Cardiac septum (tissue), 1 donor: ENCODE measurements around the gene IRX2. TPM values are rescaled to one million over a fixed set of nuclear protein-coding genes. Genes with fewer than 3 reads are reported as not detected.

Experiments used
- DNase-seq: peaks from one replicate; pipeline ENCODE4 v3.0.0-alpha.2; 2020; ENCODE audit warnings: low spot score
- intact Hi-C: fragments of 100-400 bp; cut with DNase I; formaldehyde crosslinking; loops from one replicate; pipeline ENCODE4 v1.14.0; 2022
- total RNA-seq: library from RNA; stranded (reverse); fragmentation: NEBNext Ultra II Directional; extraction: Animal tissue kit (Norgen Biotek cat#: 25700); gene quantifications from one replicate; pipeline ENCODE4 v1.2.1, GENCODE V29; 2021
- donor health status: DM: no; HTN: no; CAD: no.

The IRX2 gene
- total RNA-seq, 1 donor from 2014 or later = 3.2 TPM

- intact Hi-C loops = no loop called here
- DNase-seq = no peak
Measured at GRCh38 chr5:2724831-2725230, 26.6 kb downstream of the IRX2 start.

DNA sequence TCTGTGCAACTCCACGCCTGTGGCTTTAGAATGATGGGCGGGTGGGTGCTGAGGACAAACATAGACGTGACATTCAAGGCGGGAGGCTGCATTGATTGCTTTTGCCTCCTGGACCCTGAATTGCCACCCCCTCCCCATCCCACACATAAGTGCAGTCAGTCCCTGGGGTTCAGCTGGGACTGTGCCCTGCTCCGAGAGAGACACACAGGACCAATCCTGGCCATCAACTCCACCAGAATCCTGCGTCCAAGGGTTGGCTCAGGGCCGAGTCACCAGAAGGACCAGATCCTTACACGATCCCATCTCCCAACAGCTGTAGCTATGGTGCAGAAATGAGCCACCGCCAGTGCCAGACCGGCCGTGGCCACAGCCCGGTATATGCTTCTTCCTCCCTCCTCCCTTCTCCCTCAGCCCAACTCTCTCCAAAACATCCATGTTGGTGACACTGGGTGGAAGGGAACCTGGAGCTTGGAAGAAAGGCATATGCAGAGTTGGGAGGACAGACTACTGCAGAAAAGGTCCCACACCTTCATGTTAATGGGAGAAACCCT lies 27.4 kb downstream of the IRX2 start:
- intact Hi-C loops = no loop called here
- DNase-seq = no peak

GRCh38 chr5:2722901-2723300 lies 28.6 kb downstream of the IRX2 start:
- no peak for DNase-seq
- intact Hi-C loops = no loop called here

- no peak for DNase-seq
- intact Hi-C loops = no loop called here
Measured at GRCh38 chr5:2721385-2722138, 29.9 kb downstream of the IRX2 start.

DNA sequence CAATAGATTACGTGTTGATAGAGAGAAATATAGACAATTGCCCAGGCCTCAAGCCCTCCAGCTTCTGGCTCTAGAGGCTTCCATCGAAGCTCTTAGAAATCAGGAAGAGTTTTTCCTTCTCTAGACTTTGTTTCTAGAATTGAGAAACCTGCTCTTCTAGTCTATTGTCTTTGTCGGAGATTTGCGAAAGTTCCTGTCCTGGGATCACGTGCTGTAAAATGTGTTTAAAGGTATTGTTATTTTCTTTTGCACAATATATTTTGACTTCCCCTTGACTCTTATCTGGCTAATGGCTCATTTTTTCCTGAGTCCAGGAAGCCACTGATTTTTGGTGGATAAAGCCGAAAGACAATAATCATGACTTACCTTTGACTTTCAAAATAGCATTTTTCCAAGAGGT lies 32.1 kb downstream of the IRX2 start:
- intact Hi-C loops = no loop called here

DNA sequence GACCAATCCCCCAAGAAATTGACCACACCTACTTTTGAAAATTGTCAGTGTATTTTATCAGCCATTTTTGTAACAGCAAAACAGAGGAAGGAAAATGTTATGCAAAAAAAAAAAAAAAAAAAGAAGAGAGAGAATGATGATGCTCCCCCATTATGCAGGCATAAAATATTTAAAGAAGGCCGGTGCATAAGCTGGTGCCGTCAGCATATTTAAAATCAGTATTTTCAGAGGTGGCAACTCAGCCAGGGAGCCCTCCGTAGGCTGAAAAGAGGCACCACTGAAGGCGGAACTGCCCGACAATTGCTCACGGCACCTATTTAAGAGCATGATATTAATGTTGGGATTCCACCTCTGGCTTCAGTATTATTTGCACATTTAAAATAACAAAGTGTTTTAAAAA lies 33.4 kb downstream of the IRX2 start:
- intact Hi-C loops = no loop called here
- DNase-seq = no peak

More for the DNA sequence above, 32.1 kb downstream of the IRX2 start:
- DNase-seq = no peak

- no peak for DNase-seq
- intact Hi-C loops = no loop called here
Measured at GRCh38 chr5:2715856-2716255, 35.6 kb downstream of the IRX2 start.

DNA sequence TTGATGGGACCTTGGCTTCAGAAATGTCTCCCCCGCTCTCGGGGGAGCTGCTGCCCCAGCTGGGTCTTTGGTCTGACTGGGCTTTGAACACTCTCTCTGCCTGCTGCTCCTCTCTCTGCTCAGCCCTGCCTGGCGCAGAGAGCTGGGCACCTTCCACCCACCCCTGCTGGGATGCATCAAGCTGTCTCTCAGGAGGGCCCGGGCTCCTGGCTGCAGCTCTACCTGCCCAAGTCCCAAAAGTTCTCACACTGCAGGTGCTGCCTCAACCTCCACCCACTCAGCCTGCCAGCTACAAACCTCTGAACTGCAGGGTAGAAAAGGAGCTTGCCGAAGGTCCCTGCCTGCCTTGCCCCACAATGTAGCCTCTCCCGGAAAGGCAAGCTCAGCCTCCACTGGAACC lies 36.7 kb downstream of the IRX2 start:
- no peak for DNase-seq
- intact Hi-C loops = no loop called here

DNA sequence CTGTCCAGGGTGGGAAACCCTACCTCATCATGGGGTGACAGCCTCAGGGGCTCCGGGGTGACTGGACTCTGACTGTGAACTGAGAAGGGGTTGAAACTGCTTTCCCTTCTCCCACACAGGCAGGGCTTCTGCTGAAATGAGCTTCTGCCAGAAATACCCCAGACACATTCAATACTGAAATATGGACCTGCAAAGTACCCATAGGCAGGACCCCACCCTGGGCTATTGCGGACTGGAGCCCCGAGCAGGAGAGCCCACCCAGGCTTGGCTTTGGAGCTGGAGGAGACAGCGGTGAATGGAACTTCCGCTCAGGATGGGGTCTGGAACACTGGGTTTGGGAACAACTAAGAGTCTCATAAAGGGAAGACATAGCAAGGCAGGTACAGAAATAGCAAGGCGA lies 37.5 kb downstream of the IRX2 start:
- DNase-seq = no peak
- intact Hi-C loops = no loop called here

DNA sequence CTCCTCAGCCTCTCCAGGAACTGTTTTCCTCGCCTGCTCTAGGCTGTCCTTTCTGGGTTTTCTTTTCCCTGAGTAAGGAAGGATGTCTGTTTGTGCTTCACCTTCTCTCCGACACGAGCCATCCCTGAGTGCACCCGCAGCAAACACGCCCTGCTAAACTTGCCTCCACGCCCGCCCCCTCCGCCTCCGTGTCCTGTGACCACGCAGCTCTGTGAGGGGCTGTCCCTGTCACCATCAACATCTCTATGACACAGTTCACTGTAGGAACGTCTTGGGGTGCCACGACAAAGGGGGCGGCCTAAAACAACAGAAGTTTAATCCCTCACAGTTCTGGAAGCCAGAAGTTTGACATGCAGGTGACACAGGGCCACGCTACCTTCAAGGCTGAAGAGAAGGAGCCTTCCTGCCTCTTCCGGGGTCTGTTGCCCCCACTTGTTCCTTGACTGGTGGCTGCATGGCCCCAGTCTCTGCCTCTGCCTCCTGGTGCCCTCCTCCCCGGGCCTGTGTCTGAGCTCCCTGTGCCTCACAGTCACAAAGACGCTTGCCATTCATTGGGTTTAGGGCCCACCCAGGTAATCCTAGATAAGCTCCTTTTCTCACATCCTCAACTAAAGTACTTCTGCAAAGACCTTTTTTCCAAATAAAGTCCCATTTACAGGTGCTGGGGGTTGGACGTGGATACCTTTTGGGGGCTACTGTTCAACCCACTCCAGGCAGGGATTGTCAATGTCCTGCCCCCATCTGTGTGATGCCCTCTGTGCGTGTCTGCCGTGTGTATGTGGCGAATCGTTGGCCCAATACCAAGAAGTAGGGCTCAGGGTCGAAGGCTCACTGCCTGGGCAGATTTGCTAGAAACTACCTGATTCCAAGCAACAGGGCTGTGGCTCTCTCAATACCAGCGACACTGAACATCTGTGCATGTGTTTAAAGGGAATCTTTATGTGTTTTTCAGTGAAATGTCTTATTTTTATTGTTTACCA lies 39.7 kb downstream of the IRX2 start:
- intact Hi-C loops = no loop called here
- DNase-seq = no peak

GRCh38 chr5:2710910-2711309 lies 40.6 kb downstream of the IRX2 start:
- intact Hi-C loops = no loop called here

DNA sequence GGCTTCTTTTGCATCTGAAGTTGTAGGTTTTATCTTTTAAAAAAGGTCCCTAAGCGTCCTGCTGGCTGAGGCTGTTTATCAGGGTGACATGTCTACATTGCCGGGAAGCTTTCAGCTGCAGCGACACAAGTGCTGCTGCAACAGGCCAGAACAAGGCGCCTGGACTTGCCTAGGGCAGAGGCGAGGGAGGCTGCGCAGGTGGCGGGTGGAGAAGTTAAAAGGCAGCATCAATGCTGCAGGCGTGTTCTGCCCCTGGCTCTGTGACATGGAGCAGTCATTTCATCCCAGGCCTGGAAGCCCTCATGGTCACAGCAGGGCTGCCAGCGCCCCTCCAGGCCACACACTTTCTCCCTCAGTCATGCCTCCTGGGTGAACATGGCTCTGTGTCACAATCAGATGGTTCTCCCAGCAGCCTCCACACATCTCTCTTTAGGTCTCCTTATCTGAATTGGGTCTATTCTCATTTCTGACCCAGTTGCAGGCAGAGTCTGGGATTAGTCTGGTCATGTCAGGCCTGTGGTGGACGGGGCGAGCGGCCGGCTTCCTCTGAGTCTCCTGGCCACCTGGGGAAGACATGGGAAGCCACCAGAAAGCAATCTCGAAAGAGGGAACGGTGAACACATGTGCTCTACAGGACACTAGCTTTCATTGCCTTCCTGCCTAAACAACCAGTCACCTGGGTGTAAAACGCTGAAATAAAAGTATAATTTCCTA lies 41.3 kb downstream of the IRX2 start:
- intact Hi-C loops = no loop called here

More at GRCh38 chr5:2710910-2711309, 40.6 kb downstream of the IRX2 start:
- DNase-seq = no peak

DNA sequence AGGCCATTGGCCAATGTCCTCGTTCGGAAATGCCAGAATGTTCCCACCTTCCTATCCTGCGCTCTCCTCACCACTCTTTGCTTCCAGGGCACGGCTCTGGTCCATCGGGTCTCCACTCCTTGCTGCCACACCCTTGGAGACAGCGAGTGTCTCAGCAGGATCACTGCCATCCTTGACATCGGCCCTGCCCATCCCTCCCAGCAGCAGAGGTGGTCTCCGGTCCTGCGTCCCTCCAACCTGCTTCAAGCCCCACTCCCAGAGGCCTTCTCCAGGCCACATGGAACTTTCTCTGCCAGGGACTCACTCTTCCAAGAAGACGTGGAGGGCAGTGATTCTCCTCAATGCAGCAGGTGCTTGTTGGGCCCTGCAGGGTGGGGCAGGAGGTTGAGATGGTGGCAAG lies 42.7 kb downstream of the IRX2 start:
- DNase-seq = no peak
- intact Hi-C loops = no loop called here

More for the DNA sequence above, 41.3 kb downstream of the IRX2 start:
- no peak for DNase-seq

DNA sequence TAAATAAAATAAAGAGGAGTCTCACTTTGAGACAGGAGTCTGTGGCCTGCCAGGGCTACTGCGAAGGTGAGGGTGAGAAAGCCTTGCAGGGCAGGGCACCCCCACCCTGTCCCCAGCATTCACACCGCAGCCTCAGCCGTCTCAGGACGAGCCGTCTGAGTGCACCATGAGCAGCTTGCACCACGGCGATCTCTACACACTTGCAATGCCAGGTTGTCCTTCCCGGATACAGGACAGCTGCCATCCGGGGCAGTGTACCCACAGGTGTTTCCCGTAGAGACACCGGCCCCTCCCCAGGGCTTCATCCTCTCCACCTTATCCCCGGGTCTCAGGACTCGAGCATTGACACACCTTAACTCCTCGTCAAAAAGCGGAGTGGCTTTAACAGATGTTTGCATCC lies 43.3 kb downstream of the IRX2 start:
- intact Hi-C loops = no loop called here
- no peak for DNase-seq

DNA sequence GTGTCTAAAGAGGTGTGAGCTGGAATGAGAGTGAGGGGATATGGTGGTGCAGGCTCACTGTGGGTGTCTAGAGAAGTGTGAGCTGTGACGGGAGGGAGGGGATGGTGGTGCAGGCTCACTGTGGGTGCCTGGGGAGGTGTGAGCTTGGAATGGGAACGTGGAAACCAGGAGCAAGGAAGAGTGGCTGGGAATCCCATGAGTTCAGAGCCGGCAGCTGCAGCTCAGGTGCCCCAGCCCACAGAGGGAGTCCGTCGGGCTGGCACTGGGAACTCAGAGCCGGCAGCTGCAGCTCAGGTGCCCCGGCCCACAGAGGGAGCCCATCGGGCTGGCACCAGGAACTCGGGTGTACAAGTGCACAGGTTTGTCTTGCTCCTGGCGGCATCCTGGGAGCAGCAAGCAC lies 45.6 kb downstream of the IRX2 start:
- no peak for DNase-seq
- intact Hi-C loops = no loop called here

DNA sequence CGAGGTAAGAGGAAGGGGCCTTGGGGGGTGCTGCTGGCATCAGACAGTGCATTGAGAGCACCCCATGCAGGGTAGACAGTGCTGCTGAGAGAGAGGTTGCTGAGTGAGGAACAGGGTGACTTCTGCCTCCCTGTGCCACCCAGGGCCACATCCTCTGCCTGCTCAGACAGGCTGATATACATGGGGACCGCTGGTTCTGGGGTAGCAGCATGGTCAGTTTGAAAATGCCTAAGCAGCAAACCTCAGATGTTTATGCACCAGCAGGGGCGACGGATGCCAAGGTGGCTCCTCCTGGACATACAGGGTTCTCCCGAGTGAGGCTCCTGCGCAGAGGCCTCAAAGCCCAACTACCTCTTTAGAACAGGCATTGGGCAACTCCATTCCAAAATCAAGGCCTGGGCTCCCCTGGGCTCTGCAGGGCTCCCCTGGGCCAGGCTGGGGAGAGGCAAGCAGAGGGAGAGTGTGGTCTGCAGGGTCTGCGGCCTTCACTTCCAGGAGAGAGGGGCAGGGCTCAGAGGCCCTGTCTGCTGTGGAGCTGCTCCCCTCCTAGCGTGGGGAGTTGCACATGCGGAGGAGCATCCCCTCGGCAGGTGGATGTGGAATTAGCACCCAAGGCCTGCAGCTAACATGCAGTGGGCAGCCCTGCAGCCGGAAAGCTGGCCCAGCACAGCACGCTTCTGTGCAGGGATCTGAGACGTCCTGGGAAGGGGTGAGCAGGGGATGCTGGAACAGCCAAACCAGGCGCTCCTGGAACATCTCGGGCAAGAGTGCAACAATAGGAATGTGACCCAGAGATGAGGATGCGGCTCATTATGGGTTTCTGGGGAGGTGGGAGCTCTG lies 46.5 kb downstream of the IRX2 start:
- no peak for DNase-seq
- intact Hi-C loops = no loop called here

- DNase-seq = no peak
- intact Hi-C loops = no loop called here
Measured at GRCh38 chr5:2704111-2704510, 47.4 kb downstream of the IRX2 start.

DNA sequence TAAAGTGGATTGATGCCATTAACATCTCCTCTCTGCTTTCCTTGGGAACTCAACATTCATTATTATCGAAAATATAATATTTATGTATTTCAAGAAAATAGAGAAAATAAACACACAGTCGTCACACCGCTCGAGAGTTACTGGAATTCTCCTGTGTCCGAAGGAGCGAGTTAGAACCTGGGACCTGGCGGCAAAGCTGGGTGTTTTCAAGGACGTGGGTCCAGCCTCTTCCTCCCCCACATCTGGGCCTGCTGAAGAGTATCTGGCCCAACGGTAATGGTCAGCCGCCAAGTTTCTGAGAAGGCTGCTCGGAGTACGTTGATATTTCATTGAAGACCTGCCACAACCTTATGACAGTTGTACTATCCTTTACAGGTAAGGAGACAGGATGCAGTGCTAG lies 47.9 kb downstream of the IRX2 start:
- DNase-seq = no peak
- intact Hi-C loops = no loop called here

- intact Hi-C loops = no loop called here
- DNase-seq = no peak
Measured at GRCh38 chr5:2703041-2703440, 48.4 kb downstream of the IRX2 start.
